Stimulated activated CD4-positive, alpha-beta T cell treated with anti-CD3 and anti-CD28 coated beads, Interleukin-1b, Interleukin-23, amount 100 ng/mL, for 24 hours (primary cell): Measurements from ENCODE around the gene TPCN1.
A peak's percentile ranks its signal among the peaks of the same experiment; 100 is the strongest.
"Not testable (repeated sequence)": the region's sequence is repeated elsewhere in the genome, so short reads cannot be mapped to it uniquely, and the experiment has no call there.

Source experiments
- DNase-seq, 4 experiments: peaks; one replicate each; pipeline ENCODE4 v3.0.0-alpha.2; 2020; ENCODE audit warnings: low read depth in 4 of 4, low spot score in 1 of 4

TPCN1 gene

DNA sequence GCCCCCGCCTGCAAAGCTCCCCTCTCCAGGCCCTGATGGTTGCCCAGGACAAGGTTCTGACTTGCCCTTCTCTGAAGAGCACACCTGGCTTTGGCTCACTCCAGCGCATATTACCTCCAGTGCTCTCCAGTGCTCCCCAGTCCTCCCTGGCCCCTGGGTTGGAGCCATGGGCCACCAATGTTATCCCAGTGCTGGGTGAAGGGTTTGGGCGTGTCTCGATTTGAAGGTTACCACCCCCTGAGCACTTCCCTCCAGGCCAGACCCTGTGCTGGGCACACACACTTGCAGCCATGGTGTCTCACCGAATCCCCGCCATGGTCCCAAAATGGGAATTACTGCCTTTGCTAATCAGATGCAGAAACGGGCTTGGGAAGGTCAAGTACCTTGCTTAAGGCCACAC, 24.7 kb upstream of the TPCN1 start:
- DNase-seq, result no peak

GRCh38 chr12:113196990-113197389, 24.3 kb upstream of the TPCN1 start:
- DNase-seq, result peak in 2 of 4 experiments; percentile 30 to 31

DNA sequence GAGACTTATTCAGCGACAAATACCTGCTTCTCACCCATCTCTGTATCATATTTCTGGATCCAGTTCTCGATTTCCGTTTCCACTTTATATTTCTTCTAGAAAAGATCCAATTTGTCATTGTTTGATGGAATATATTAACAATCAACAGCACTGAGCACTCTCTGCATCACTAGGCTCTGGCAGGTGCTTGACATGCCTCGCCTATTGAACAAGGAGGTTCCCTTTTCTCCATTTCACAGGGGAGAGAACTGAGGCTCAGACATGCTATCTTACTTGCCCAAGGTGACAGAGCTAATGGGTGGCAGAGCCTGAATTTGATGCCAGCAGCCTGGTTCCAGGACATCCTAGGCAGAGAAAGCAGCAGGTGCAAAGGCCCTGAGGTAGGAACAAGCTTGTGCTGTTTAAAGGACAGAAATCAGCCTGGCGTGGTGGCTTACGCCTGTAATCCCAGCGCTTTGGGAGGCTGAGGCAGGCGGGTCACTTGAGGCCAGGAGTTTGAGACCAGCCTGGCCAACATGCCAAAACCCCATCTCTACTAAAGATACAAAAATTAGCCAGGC, 23.7 kb upstream of the TPCN1 start:
- DNase-seq, result no peak

GRCh38 chr12:113198296-113198695, 23.0 kb upstream of the TPCN1 start:
- no peak for DNase-seq

- DNase-seq, result no peak
Observed at GRCh38 chr12:113200021-113200797, 21.1 kb upstream of the TPCN1 start.

DNA sequence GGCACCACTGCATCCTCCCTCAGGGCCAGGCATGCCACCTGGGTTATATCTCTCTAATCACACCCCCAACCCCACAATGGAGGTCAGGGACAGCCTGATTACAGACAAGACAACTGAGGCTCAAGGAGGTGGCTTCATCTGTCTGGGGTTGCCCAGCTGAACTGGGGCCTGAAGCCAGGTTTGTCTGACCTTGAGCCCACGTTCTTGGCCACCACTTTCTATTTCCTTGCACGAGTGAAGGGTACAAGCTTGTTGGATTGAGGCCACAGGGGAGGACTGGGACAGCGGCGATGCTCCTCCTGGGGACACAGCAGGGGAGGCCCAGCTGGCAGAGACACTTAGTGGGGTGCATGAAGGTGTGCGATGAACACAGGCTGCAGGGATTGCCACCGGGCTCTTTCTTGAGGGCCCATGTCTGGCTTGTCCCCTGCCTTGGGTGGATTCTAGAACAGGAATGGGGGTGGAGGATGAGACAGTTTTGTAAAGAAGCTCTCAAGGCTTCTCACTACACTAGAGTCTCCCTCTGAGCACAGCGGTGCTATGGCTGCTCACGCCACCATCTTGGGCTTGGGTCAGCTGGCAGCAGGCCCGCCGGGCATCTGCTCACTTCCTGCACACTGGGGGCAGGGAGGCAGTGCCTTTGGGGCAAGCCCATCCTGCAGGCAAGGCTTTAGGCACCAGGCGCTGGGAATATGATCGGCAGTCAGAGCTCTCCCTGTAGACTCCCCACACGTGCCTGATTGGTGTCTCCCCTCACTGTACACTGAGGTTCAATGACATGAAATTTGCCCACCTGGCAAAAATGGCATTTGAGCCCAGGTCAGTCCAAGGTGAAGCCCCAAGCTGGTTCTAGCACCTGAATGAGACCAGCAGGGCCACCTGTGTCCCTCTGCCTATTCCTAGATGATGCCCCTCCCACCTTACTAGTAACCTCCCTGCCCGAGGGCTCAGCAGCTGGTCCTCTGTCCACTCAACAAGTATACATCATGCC, 19.8 kb upstream of the TPCN1 start:
- no peak for DNase-seq

DNA sequence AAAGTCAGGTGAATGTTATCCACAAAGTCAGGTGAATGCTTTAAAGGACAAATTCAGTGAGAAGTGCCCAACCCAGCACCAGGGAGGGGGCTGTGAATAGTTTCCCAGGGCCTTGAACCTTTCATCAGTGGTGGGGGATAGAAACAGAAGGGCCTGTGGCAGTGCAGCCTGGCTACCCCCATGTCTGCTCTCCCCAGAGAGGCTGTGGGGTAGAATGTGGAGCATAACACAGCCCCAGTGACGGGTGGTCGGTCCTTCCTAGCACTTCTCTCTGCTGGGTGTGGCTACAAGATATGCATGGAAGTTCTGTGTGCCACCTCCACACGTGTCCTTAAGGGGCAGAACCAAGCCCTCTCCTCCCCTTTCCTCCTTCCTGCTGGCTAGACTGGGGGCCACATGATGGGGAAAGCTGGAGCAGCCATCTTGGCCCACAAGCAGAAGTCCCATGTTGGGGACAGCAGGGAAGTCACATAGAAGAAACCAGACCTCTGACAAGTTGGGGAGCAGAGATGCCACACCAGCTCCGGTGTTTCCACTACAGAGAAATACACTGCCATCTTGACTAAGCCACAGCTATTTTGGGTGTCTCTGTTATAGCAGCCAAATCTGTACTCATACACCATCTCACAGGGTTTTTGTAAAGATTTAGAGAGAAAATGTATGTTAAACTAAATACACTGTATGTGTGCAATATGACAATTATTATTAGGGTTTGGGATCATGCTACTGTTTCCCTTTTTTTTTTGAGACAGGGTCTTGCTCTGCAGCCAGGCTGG, 18.8 kb upstream of the TPCN1 start:
- DNase-seq, result no peak

- no peak for DNase-seq
Observed at GRCh38 chr12:113203852-113204760, 17.2 kb upstream of the TPCN1 start.

DNA sequence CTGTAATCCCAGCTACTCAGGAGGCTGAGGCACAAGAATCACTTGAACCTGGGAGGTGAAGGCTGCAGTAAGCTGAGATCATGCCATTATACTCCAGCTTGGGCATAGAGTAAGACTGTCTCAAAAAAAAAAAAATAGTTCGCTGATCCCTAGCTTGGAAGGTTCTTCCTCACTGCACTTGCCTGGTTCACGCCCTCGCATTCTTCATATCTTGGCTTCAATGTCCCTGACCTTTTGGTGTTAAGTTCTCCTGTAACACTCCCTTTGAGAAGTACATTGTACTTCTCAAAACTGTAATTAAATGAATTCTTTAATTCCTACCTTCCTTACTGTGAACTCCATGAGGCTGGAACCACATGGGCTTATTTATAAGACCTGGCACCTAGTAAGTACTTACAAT, 16.5 kb upstream of the TPCN1 start:
- no peak for DNase-seq

- DNase-seq, result not testable (repeated sequence)
Observed at GRCh38 chr12:113206802-113207201, 14.5 kb upstream of the TPCN1 start.

- DNase-seq, result no peak
Observed at GRCh38 chr12:113207613-113208040, 13.6 kb upstream of the TPCN1 start.

- DNase-seq, result peak in 1 of 4 experiments; percentile 36
Observed at GRCh38 chr12:113208041-113208934, 13.0 kb upstream of the TPCN1 start.

- no peak for DNase-seq
Observed at GRCh38 chr12:113211160-113211559, 10.1 kb upstream of the TPCN1 start.

GRCh38 chr12:113214895-113215400, 6.3 kb upstream of the TPCN1 start:
- DNase-seq, result no peak

DNA sequence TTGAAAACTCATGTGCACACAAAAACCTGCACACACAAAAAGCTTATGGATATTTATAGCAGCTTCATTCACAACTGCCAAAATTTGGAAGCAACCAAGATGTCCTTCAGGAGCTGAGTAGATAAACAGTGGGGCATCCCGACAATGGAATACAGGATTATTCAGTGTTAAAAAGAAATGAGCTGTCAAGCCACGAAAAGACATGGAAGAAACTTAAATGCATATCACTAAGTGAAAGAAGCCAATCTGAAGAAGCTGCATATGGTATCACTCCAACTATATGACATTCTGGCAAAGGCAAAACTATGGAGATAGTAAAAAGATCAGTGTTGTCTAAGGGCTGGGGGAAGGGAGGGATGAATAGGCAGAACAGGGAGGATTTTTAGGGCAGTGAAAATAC, 5.2 kb upstream of the TPCN1 start:
- no peak for DNase-seq

- DNase-seq, result no peak
Observed at GRCh38 chr12:113220593-113221180, 577 bp upstream of the TPCN1 start.

DNA sequence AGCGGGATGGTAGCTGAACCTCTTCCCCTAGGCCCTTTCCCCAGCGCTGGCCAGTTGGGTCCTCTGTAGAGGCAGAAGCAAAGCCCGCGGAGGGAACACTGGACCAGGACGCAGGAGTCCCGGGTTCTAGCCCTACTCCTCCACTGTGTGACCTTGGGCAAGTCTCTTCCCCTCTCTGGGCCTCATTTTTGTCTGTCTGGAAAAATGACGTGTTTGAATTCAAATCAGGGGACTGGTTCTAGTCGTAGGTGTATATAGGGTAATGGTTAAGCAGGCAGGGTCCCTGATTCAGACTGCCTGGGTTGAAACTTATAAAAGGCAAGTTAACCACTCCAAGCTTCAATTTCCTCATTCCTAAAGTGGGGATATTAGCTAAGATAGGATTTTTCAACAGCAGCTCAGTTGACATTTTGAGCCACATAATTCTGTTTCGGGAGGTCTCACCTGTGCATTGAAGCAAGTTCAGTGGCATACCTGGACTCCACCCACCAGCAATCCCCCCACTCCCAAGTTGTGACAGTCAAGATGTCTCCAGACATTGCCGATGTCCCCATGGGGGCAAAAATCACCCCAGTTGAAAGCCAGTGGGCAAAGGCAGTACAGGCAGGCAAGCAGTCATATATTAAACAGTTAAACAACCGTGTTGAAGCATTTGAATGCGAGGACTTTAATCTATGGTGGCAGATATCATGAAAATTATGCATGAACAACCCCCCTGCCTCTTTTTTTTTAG, 899 bp downstream of the TPCN1 start:
- DNase-seq, result no peak
